Fibroblast of lung (primary cell): ENCODE measurements around the gene FAM117B.

Experiments used
- CTCF ChIP-seq, 2 donors: IDR thresholded peaks in 1 of 2; conservative IDR thresholded peaks in 1 of 2; 1 replicate in 1 of 2; 2 replicates in 1 of 2; pipeline ENCODE4 v1.5.1; 2011 to 2012; ENCODE audit warnings: low read length in 2 of 2, control low read depth in 1 of 2, inconsistent platforms in 1 of 2, low read depth in 1 of 2, mild to moderate bottlenecking in 1 of 2
- EZH2 ChIP-seq: IDR thresholded peaks from 2 replicates; pipeline ENCODE4 v1.5.1; 2012; ENCODE audit warnings: low read length, control low read depth, mild to moderate bottlenecking; ENCODE audit errors: missing control alignments

- TF ChIP-seq CTCF (conservative IDR thresholded peaks at IDR 0.05 in 1 of 2, IDR thresholded peaks at IDR 0.05 in 1 of 2; ENCODE audit: low read depth in 1 of 2, low read length in 2 of 2) (no peak), EZH2 (no peak)
Observed at GRCh38 chr2:202780514-202781021, 145.8 kb downstream of the FAM117B start.
